Measurements from ENCODE around the gene TTYH1.

TTYH1 gene

DNA sequence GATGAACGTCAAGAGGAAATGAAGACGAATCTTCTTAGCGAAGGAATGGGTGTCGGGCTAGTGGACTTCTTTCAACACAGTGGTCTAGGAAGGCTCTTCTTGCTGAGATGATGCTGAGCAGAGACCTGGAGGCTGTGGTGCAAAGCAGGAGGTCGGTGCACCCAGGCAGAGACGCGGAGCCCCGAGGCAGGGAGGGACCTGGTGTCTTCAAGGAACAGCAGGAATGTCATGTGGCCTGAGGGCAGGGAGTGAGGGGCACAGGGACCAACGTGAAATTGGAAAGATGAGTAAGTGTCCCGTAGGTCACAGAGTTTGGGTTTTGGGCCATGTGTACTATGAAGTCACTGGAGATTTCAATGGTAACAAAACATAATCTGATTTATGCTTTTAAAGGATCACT is 69.2 kb downstream of the TTYH1 start:
- no peak for DNase-seq

DNA sequence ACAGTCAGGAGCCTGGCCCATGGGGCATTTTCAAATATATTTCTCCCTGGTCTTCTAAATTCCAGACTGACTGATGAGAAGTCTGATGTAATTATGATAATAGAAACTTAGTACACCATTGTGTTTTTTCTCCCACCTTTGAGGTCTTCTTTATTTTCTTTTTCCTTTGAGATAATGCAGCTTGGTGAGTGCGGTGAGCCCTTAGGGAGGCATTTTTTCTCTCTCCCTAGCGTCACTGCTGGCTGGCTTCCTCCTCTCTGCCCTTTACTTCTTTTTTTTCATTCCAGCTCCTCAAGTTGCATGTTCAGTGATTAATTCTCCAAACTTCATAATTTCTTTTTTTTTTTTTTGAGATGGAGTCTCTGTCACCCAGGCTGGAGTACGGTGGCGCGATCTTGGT is 70.6 kb downstream of the TTYH1 start:
- DNase-seq, result no peak
